ENCODE data around the gene GLYR1.

The GLYR1 gene

GRCh38 chr16:4783951-4784336 lies 63.1 kb downstream of the GLYR1 start:
- no peak for TF ChIP-seq CTCF (IDR thresholded peaks at IDR 0.05; ENCODE audit: low read depth, low read length)
- in situ Hi-C loops (cut with HindIII; ENCODE audit: low sequenced_read_pairs), result no loop called here
- DNase-seq (ENCODE audit: low read depth, low spot score), result no peak
- no peak overlapping the region for H3K4me3 ChIP-seq (ENCODE audit: low read depth, low read length)

- no peak for TF ChIP-seq CTCF (IDR thresholded peaks at IDR 0.05; ENCODE audit: low read depth, low read length)
- no peak for DNase-seq (ENCODE audit: low read depth, low spot score)
- in situ Hi-C loops (cut with HindIII; ENCODE audit: low sequenced_read_pairs), result no loop called here
- no peak overlapping the region for H3K4me3 ChIP-seq (ENCODE audit: low read depth, low read length)
Observed at GRCh38 chr16:4783251-4783950, 63.7 kb downstream of the GLYR1 start.

- H3K4me3 ChIP-seq (ENCODE audit: low read depth, low read length), result no peak overlapping the region
- in situ Hi-C loops (cut with HindIII; ENCODE audit: low sequenced_read_pairs), result no loop called here
- TF ChIP-seq CTCF (IDR thresholded peaks at IDR 0.05; ENCODE audit: low read depth, low read length), result no peak
- no peak for DNase-seq (ENCODE audit: low read depth, low spot score)
Observed at GRCh38 chr16:4780235-4780634, 66.9 kb downstream of the GLYR1 start.

GRCh38 chr16:4778050-4778392 lies 69.1 kb downstream of the GLYR1 start:
- TF ChIP-seq CTCF (IDR thresholded peaks at IDR 0.05; ENCODE audit: low read depth, low read length), result no peak
- H3K4me3 ChIP-seq (ENCODE audit: low read depth, low read length), result no peak overlapping the region
- in situ Hi-C loops (cut with HindIII; ENCODE audit: low sequenced_read_pairs), result no loop called here
- no peak for DNase-seq (ENCODE audit: low read depth, low spot score)

GRCh38 chr16:4777339-4778049 lies 69.6 kb downstream of the GLYR1 start:
- in situ Hi-C loops (cut with HindIII; ENCODE audit: low sequenced_read_pairs), result no loop called here
- H3K4me3 ChIP-seq (ENCODE audit: low read depth, low read length), result no peak overlapping the region
- DNase-seq (ENCODE audit: low read depth, low spot score), result no peak
- no peak for TF ChIP-seq CTCF (IDR thresholded peaks at IDR 0.05; ENCODE audit: low read depth, low read length)

GRCh38 chr16:4776141-4776705 lies 70.9 kb downstream of the GLYR1 start:
- DNase-seq (ENCODE audit: low read depth, low spot score), result no peak
- in situ Hi-C loops (cut with HindIII; ENCODE audit: low sequenced_read_pairs), result no loop called here
- no peak overlapping the region for H3K4me3 ChIP-seq (ENCODE audit: low read depth, low read length)
- TF ChIP-seq CTCF (IDR thresholded peaks at IDR 0.05; ENCODE audit: low read depth, low read length), result no peak

All from astrocyte of the spinal cord (primary cell).